Activated CD8-positive, alpha-beta memory T cell treated with anti-CD3 and anti-CD28 coated beads for 1 hour (primary cell): ENCODE results near the gene PTPRM.

Source experiments
- DNase-seq, 2 donors: peaks; one replicate each; pipeline ENCODE4 v3.0.0-alpha.2; 2020; ENCODE audit warnings: low read depth in 1 of 2; ENCODE audit errors: extremely low read depth in 1 of 2

The PTPRM gene

GRCh38 chr18:8400193-8400752 lies 833.2 kb downstream of the PTPRM start:
- DNase-seq: no peak

GRCh38 chr18:8400825-8401224 lies 833.7 kb downstream of the PTPRM start:
- DNase-seq: no peak

GRCh38 chr18:8401606-8402005 lies 834.5 kb downstream of the PTPRM start:
- no peak for DNase-seq

- DNase-seq: no peak
Measured at GRCh38 chr18:8402237-8402636, 835.1 kb downstream of the PTPRM start.

GRCh38 chr18:8403713-8404112 lies 836.6 kb downstream of the PTPRM start:
- DNase-seq: no peak

GRCh38 chr18:8406186-8406867 lies 839.2 kb downstream of the PTPRM start:
- DNase-seq: no peak

- DNase-seq: no peak
Measured at GRCh38 chr18:8406868-8407250, 839.7 kb downstream of the PTPRM start.

- no peak for DNase-seq
Measured at GRCh38 chr18:8409151-8409550, 842.0 kb downstream of the PTPRM start.

- no peak for DNase-seq
Measured at GRCh38 chr18:8411492-8411891, 844.4 kb downstream of the PTPRM start.

- DNase-seq: no peak
Measured at GRCh38 chr18:8412117-8412516, 845.0 kb downstream of the PTPRM start.

GRCh38 chr18:8413189-8413588 lies 846.1 kb downstream of the PTPRM start:
- DNase-seq: no peak

- no peak for DNase-seq
Measured at GRCh38 chr18:8413751-8414150, 846.6 kb downstream of the PTPRM start.

- DNase-seq: no peak
Measured at GRCh38 chr18:8416212-8417019, 849.3 kb downstream of the PTPRM start.

- no peak for DNase-seq
Measured at GRCh38 chr18:8422391-8422790, 855.3 kb downstream of the PTPRM start.

GRCh38 chr18:8423051-8423557 lies 856.0 kb downstream of the PTPRM start:
- no peak for DNase-seq

GRCh38 chr18:8424481-8424880 lies 857.4 kb downstream of the PTPRM start:
- DNase-seq: no peak

- no peak for DNase-seq
Measured at GRCh38 chr18:8424917-8425725, 858.0 kb downstream of the PTPRM start.

GRCh38 chr18:8426401-8426800 lies 859.3 kb downstream of the PTPRM start:
- peak in 1 of 2 donors; percentile 1 for DNase-seq

- DNase-seq: no peak
Measured at GRCh38 chr18:8427339-8427738, 860.2 kb downstream of the PTPRM start.

- no peak for DNase-seq
Measured at GRCh38 chr18:8428951-8429350, 861.8 kb downstream of the PTPRM start.

GRCh38 chr18:8431036-8431435 lies 863.9 kb downstream of the PTPRM start:
- no peak for DNase-seq
